SJCRH30 (cell line): ENCODE results near the gene ARL6IP1. TPM values are rescaled to one million over a fixed set of nuclear protein-coding genes. Genes with fewer than 3 reads are reported as not detected.
"Not testable (repeated sequence)": the region's sequence is repeated elsewhere in the genome, so short reads cannot be mapped to it uniquely, and the experiment has no call there.

Experiments
- DNase-seq, 2 experiments: peaks; one replicate each; pipeline ENCODE4 v3.0.0-alpha.2; 2015 to 2020
- H3K27ac ChIP-seq: fragments of 250-450 bp; sonication (Bioruptor Pico); 2 replicates; pipeline ENCODE4 v1.5.1; 2020; ENCODE audit warnings: mild to moderate bottlenecking, moderate library complexity
- H3K27me3 ChIP-seq: fragments of 250-450 bp; sonication (Bioruptor Pico); 2 replicates; pipeline ENCODE4 v1.5.1; 2020; ENCODE audit warnings: mild to moderate bottlenecking, moderate library complexity
- H3K36me3 ChIP-seq: fragments of 250-450 bp; sonication (Bioruptor Pico); 2 replicates; pipeline ENCODE4 v1.5.1; 2020; ENCODE audit warnings: mild to moderate bottlenecking, moderate library complexity
- H3K4me1 ChIP-seq: fragments of 250-450 bp; sonication (Bioruptor Pico); 2 replicates; pipeline ENCODE4 v1.5.1; 2020; ENCODE audit warnings: mild to moderate bottlenecking, moderate library complexity
- H3K4me3 ChIP-seq: fragments of 250-450 bp; sonication (Bioruptor Pico); 2 replicates; pipeline ENCODE4 v1.5.1; 2020; ENCODE audit warnings: mild to moderate bottlenecking, moderate library complexity
- H3K9me3 ChIP-seq: fragments of 250-450 bp; sonication (Bioruptor Pico); replicated peaks from 2 replicates; pipeline ENCODE4 v1.5.1; 2020; ENCODE audit warnings: mild to moderate bottlenecking, moderate library complexity
- total RNA-seq: library from RNA; depleted of rRNA; stranded (reverse); fragments of >200 nt; shearing (Covaris generic); gene quantifications from 2 replicates; pipeline ENCODE4 v1.2.3, GENCODE V29; 2014; rRNA removed

Gene ARL6IP1
- total RNA-seq, 1 experiment from 2014 or later = 310 TPM

GRCh38 chr16:18757960-18758660 lies 43.2 kb downstream of the ARL6IP1 start:
- H3K4me1 ChIP-seq, H3K27me3 ChIP-seq, H3K4me3 ChIP-seq, H3K9me3 ChIP-seq, DNase-seq, H3K36me3 ChIP-seq, H3K27ac ChIP-seq: not testable (repeated sequence)

GRCh38 chr16:18756639-18757038 lies 44.7 kb downstream of the ARL6IP1 start:
- not testable (repeated sequence) for H3K27me3 ChIP-seq, H3K36me3 ChIP-seq, H3K4me3 ChIP-seq, H3K27ac ChIP-seq, H3K9me3 ChIP-seq, H3K4me1 ChIP-seq, DNase-seq

GRCh38 chr16:18742870-18743269 lies 58.5 kb downstream of the ARL6IP1 start:
- H3K4me3 ChIP-seq, H3K27ac ChIP-seq, H3K36me3 ChIP-seq, H3K4me1 ChIP-seq, DNase-seq, H3K27me3 ChIP-seq, H3K9me3 ChIP-seq: not testable (repeated sequence)

Other genes with a start within 250 kb of the ARL6IP1 start
- 80.6 and 82.2 TPM in 2 replicates for gene NOMO2, start 239.5 kb downstream of the ARL6IP1 start, total RNA-seq
- 3,616 and 3,934 TPM in 2 replicates for gene RPS15A, start 11.2 kb downstream of the ARL6IP1 start, total RNA-seq
- gene SMG1, start 124.9 kb upstream of the ARL6IP1 start, total RNA-seq = 36.2 and 41.1 TPM in 2 replicates
- 0.34 and 0.43 TPM in 2 replicates for gene TMC7, start 182.4 kb upstream of the ARL6IP1 start, total RNA-seq